Spleen (tissue), 7 donors: Measurements from ENCODE around the gene GALNTL6.

ENCODE experiments used
- POLR2A ChIP-seq, 3 donors: fragments of 450-650 bp; IDR thresholded peaks; one replicate each; pipeline ENCODE4 v1.5.1; 2017; ENCODE audit warnings: antibody characterized with exemption in 3 of 3, mild to moderate bottlenecking in 1 of 3
- POLR2AphosphoS5 ChIP-seq, 3 donors: sonication (generic); formaldehyde crosslinking; IDR thresholded peaks; one replicate each; pipeline ENCODE4 v1.5.1; 2017; ENCODE audit warnings: antibody characterized with exemption in 3 of 3
- TF ChIP-seq, protein P1 (sequence below), 11 experiments: fragments of 200-600 bp in 7 of 11; fragments of 450-650 bp in 4 of 11; sonication (generic) in 4 of 11; IDR thresholded peaks in 8 of 11; conservative IDR thresholded peaks in 3 of 11; 1 replicate in 7 of 11; 2 replicates in 4 of 11; pipeline versions ENCODE4 v1.4.0 to v1.8.0; 2016 to 2021; ENCODE audit warnings: antibody characterized with exemption in 11 of 11, inconsistent platforms in 4 of 11, mild to moderate bottlenecking in 1 of 11
- donor health status: DM: no; HTN: no; CAD: no; lungs with moderate emphysema.
- donor health status: DM: no; HTN: no; CAD: no.
- donor health status: DM: no; HTN: no; CAD: no.

DNA sequence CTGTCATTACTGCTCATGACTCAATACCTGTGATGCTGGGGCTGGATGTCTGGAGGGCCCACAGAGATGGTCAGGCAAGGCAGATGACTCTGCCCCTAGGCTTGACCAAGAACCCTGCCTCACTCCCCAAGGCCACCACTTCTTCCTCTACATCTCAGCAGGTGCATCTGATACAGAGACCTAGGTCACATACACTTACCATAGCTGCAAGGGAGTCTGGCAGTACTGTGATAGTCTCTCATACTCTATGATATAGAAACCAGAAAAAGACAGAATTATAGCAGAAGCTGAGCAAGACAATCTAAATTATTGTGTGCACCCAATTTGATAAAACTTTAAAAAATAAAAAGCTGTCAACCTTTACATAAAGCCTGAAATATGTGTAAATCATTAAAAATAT is 878.3 kb downstream of the GALNTL6 start:
- TF ChIP-seq, protein P1, sequence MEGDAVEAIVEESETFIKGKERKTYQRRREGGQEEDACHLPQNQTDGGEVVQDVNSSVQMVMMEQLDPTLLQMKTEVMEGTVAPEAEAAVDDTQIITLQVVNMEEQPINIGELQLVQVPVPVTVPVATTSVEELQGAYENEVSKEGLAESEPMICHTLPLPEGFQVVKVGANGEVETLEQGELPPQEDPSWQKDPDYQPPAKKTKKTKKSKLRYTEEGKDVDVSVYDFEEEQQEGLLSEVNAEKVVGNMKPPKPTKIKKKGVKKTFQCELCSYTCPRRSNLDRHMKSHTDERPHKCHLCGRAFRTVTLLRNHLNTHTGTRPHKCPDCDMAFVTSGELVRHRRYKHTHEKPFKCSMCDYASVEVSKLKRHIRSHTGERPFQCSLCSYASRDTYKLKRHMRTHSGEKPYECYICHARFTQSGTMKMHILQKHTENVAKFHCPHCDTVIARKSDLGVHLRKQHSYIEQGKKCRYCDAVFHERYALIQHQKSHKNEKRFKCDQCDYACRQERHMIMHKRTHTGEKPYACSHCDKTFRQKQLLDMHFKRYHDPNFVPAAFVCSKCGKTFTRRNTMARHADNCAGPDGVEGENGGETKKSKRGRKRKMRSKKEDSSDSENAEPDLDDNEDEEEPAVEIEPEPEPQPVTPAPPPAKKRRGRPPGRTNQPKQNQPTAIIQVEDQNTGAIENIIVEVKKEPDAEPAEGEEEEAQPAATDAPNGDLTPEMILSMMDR (IDR thresholded peaks at IDR 0.05 in 8 of 11, conservative IDR thresholded peaks at IDR 0.05 in 3 of 11), result no peak
- TF ChIP-seq POLR2A (IDR thresholded peaks at IDR 0.05), result no peak
- TF ChIP-seq POLR2AphosphoS5 (IDR thresholded peaks at IDR 0.05), result no peak
